ENCODE measurements around the gene SCFD2.
"Not testable (repeated sequence)": the region's sequence is repeated elsewhere in the genome, so short reads cannot be mapped to it uniquely, and the experiment has no call there.

Gene SCFD2

GRCh38 chr4:53049528-53049927, 316.3 kb downstream of the SCFD2 start:
- no peak for DNase-seq (ENCODE audit: low read depth)

- DNase-seq (ENCODE audit: low read depth) = no peak
Measured at GRCh38 chr4:53044651-53044960, 321.3 kb downstream of the SCFD2 start.

GRCh38 chr4:53043891-53044650, 321.8 kb downstream of the SCFD2 start:
- DNase-seq (ENCODE audit: low read depth) = no peak

GRCh38 chr4:53043055-53043454, 322.8 kb downstream of the SCFD2 start:
- DNase-seq (ENCODE audit: low read depth) = no peak

- no peak for DNase-seq (ENCODE audit: low read depth)
Measured at GRCh38 chr4:53040851-53041250, 325.0 kb downstream of the SCFD2 start.

- DNase-seq (ENCODE audit: low read depth) = no peak
Measured at GRCh38 chr4:53040459-53040815, 325.4 kb downstream of the SCFD2 start.

GRCh38 chr4:53039741-53040458, 326.0 kb downstream of the SCFD2 start:
- no peak for DNase-seq (ENCODE audit: low read depth)

- no peak for DNase-seq (ENCODE audit: low read depth)
Measured at GRCh38 chr4:53037892-53038291, 328.0 kb downstream of the SCFD2 start.

- not testable (repeated sequence) for DNase-seq (ENCODE audit: low read depth)
Measured at GRCh38 chr4:53032908-53033307, 333.0 kb downstream of the SCFD2 start.

- DNase-seq (ENCODE audit: low read depth) = no peak
Measured at GRCh38 chr4:53026233-53026632, 339.6 kb downstream of the SCFD2 start.

GRCh38 chr4:53023677-53024299, 342.1 kb downstream of the SCFD2 start:
- DNase-seq (ENCODE audit: low read depth) = no peak

- DNase-seq (ENCODE audit: low read depth) = no peak
Measured at GRCh38 chr4:53022513-53023100, 343.3 kb downstream of the SCFD2 start.

- no peak for DNase-seq (ENCODE audit: low read depth)
Measured at GRCh38 chr4:53021754-53022512, 343.9 kb downstream of the SCFD2 start.

GRCh38 chr4:53019485-53020382, 346.1 kb downstream of the SCFD2 start:
- DNase-seq (ENCODE audit: low read depth) = no peak

GRCh38 chr4:53018471-53018870, 347.4 kb downstream of the SCFD2 start:
- no peak for DNase-seq (ENCODE audit: low read depth)

- no peak for DNase-seq (ENCODE audit: low read depth)
Measured at GRCh38 chr4:53016099-53016820, 349.6 kb downstream of the SCFD2 start.

GRCh38 chr4:53015681-53016080, 350.2 kb downstream of the SCFD2 start:
- DNase-seq (ENCODE audit: low read depth) = no peak

- no peak for DNase-seq (ENCODE audit: low read depth)
Measured at GRCh38 chr4:53014881-53015280, 351.0 kb downstream of the SCFD2 start.

- DNase-seq (ENCODE audit: low read depth) = no peak
Measured at GRCh38 chr4:53013873-53014775, 351.7 kb downstream of the SCFD2 start.
